MCF 10A (cell line): ENCODE measurements around the gene SLC17A9. TPM values are rescaled to one million over a fixed set of nuclear protein-coding genes. Genes with fewer than 3 reads are reported as not detected.

Experiments used
- BruUV-seq: library from RNA; stranded (reverse); fragments of 400-500 nt; replicated peaks from 2 replicates; lab custom pipeline; 2021; lab: Mats Ljungman, UMichigan
- CTCF ChIA-PET: fragments of 300-600 bp; sonication (Branson Sonifier 250); formaldehyde crosslinking; extraction: SDS; loops from one replicate; lab custom pipeline; 2021; ENCODE audit warnings: antibody characterized with exemption, inconsistent platforms; lab: Yijun Ruan, JAX
- POLR2A ChIA-PET: fragments of 300-600, 350-650 bp; sonication (Branson Sonifier 250); formaldehyde crosslinking; extraction: SDS; loops from one replicate; lab custom pipeline; 2020; ENCODE audit warnings: antibody characterized with exemption, inconsistent platforms; lab: Yijun Ruan, JAX
- DNase-seq: peaks from one replicate; pipeline ENCODE4 v3.0.0-alpha.2; 2018; ENCODE audit not compliant: unreplicated experiment
- H3K27ac Mint-ChIP-seq: one replicate; pipeline ENCODE4 v1.8.0; 2022; ENCODE audit warnings: mild to moderate bottlenecking, low read depth, mixed read lengths; ENCODE audit not compliant: unreplicated experiment
- H3K27me3 Mint-ChIP-seq: one replicate; pipeline ENCODE4 v1.8.0; 2022; ENCODE audit warnings: mixed read lengths; ENCODE audit not compliant: insufficient read depth, unreplicated experiment
- H3K36me3 Mint-ChIP-seq: one replicate; pipeline ENCODE4 v1.8.0; 2022; ENCODE audit warnings: mild to moderate bottlenecking, moderate library complexity, mixed read lengths; ENCODE audit not compliant: insufficient read depth, unreplicated experiment
- H3K4me1 Mint-ChIP-seq: one replicate; pipeline ENCODE4 v1.8.0; 2022; ENCODE audit warnings: mixed read lengths; ENCODE audit not compliant: insufficient read depth, unreplicated experiment
- H3K4me3 Mint-ChIP-seq: one replicate; pipeline ENCODE4 v1.8.0; 2022; ENCODE audit warnings: mild to moderate bottlenecking, moderate library complexity, mixed read lengths; ENCODE audit not compliant: unreplicated experiment
- H3K9me3 Mint-ChIP-seq: one replicate; pipeline ENCODE4 v1.8.0; 2022; ENCODE audit warnings: mixed read lengths; ENCODE audit not compliant: unreplicated experiment
- intact Hi-C: fragments of 100-400 bp; cut with micrococcal nuclease; formaldehyde crosslinking; loops from 2 replicates; pipeline ENCODE4 v1.14.1; 2022
- total RNA-seq: library from RNA; stranded (reverse); gene quantifications from 2 replicates; pipeline ENCODE4 v1.2.3, GENCODE V29; 2022
- TF ChIP-seq, protein P1 (sequence below): fragments of 200-600 bp; IDR thresholded peaks from one replicate; pipeline ENCODE4 v1.8.0; 2022; ENCODE audit warnings: antibody characterized with exemption, mild to moderate bottlenecking; ENCODE audit not compliant: unreplicated experiment

The SLC17A9 gene
- total RNA-seq, 1 experiment from 2014 or later = 0.07 TPM

DNA sequence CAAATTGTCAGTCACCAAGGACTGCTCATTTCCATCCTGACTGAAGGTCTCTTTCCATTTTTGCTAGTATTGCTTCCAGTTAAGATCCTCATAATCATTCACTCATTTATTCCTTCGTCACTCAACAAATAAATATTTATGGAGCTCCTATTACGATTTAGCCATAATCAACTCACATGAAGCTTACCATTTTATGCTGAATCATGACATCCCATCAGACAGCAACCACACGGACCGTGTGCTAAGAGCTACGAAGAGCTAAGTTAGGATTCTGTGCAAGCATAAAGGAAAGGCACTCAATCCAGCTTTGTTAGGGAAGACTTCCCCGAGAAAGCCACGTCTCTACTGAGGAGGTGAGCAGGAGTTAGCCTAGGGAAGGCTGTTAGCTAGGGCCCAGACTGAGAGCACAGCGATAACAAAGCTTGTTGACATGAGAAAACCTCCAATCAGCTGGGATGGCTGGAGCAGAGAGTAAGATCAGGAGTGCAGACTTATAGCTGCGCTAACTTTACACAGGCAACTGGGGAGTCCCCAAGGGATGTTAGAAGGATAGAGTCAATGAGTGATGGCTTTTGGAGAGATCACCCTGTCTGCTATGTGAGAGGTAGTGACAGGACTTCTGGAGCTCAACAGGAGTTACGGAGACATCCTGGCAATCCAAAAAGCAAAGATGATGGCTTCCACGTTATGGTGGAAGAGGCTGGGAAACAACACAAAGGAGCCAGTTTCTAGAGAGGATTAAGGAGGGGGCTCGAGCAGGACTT lies 17.1 kb upstream of the SLC17A9 start:
- CTCF ChIA-PET = interaction anchor here (0.5 to 1.8 kb wide), 9 partner anchors 8 to 813 kb away, joined by 3 to 9 read pairs (median 3); partner anchors contain the start of gene LSM14B
- Mint-ChIP-seq H3K27ac (no peak overlapping the region), H3K9me3 (no peaks in the 10 kb centered on the region), H3K4me3 (no peak overlapping the region), H3K4me1 (peaks cover 17% of the 10 kb centered on the region), H3K27me3 (no peaks in the 10 kb centered on the region), H3K36me3 (peaks cover 25% of the 10 kb centered on the region)
- intact Hi-C loops = no loop called here
- no TSS peak for BruUV-seq
- TF ChIP-seq, protein P1, sequence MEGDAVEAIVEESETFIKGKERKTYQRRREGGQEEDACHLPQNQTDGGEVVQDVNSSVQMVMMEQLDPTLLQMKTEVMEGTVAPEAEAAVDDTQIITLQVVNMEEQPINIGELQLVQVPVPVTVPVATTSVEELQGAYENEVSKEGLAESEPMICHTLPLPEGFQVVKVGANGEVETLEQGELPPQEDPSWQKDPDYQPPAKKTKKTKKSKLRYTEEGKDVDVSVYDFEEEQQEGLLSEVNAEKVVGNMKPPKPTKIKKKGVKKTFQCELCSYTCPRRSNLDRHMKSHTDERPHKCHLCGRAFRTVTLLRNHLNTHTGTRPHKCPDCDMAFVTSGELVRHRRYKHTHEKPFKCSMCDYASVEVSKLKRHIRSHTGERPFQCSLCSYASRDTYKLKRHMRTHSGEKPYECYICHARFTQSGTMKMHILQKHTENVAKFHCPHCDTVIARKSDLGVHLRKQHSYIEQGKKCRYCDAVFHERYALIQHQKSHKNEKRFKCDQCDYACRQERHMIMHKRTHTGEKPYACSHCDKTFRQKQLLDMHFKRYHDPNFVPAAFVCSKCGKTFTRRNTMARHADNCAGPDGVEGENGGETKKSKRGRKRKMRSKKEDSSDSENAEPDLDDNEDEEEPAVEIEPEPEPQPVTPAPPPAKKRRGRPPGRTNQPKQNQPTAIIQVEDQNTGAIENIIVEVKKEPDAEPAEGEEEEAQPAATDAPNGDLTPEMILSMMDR = no peak
- DNase-seq = no peak
- POLR2A ChIA-PET = interaction anchor here (0.6 to 6.4 kb wide), 3 partner anchors 9 to 22 kb away, joined by 3 to 341 read pairs (median 24); partner anchors contain the start of gene DIDO1

DNA sequence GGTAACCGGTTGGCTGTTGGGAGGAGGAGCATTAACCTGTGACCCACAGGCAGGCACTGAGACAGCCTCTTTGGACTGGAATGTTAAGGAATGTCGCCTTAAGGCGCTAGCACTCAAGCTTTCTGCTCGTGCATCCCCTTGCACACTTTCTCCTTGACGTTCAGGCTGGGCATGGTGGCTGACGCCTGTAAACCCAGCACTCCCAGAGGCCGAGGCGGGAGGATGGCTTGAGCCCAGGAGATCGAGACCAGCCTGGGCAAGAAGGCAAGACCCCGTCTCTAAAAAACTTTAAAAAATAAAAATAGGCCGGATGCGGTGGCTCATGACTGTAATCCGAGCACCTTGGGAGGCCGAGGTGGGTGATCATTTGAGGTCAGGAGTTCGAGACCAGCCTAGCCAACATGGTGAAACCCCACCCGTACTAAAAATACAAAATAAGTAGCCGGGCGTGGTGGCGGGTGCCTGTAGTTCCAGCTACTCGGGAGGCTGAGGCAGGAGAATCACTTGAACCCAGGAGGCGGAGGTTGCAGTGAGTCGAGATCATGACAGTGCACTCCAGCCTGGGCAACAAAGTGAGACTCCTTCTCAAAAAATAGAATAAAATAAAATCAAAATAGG lies 16.4 kb upstream of the SLC17A9 start:
- Mint-ChIP-seq H3K36me3 (peaks cover 30% of the 10 kb centered on the region), H3K4me3 (no peak overlapping the region), H3K27me3 (no peaks in the 10 kb centered on the region), H3K27ac (no peak overlapping the region), H3K9me3 (no peaks in the 10 kb centered on the region), H3K4me1 (peaks cover 15% of the 10 kb centered on the region)
- CTCF ChIA-PET = interaction anchor here (0.6 to 2.0 kb wide), 7 partner anchors 9 to 142 kb away, joined by 3 to 11 read pairs (median 4); partner anchors contain the start of gene DIDO1
- POLR2A ChIA-PET = interaction anchor here (0.6 to 6.4 kb wide), 7 partner anchors 10 to 165 kb away, joined by 3 to 341 read pairs (median 20); partner anchors contain the start of genes DIDO1 and TCFL5
- TF ChIP-seq, protein P1 = no peak
- no peak for DNase-seq
- no TSS peak for BruUV-seq
- intact Hi-C loops = no loop called here

DNA sequence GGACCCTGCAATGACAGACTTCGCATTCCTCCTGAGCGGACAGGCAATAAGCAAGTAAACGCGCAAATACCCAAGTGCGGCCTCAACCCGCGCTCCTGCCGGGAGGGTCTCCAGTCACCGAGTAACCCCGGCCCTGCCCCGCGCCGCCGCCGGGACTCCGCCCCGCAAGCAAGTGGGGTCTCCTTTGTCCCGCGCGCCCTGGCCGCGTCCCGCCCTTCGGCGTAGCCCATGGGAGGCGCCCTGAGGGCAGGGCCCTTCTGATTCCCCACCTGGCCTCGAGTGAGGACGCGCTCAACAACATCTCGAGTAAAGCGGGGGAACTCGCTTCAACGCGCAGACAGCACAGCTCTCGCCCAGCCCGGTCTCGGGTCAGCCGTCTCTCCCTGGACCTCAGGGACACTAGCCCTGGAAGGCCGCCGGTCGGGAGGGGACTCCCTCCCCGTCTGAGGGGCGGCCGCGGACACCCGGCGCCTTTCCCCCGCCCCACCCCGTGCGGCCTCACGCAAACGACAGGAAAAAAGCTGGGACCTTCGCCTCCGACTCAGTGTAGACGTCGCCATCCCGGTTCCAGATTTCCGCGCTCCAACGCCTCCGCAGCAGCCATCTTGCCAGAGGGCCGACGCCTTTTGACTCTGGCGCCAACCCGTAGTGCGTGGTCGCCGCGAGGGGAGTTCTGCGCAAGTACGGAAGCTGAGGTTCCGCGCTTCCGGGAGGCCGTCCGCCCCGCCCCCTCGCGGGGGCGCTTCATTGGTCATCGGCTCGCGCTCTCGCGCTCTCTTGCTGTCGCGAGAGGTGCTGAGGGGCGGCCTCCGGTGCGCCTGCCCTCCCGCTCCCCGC lies 15.0 kb upstream of the SLC17A9 start:
- Mint-ChIP-seq H3K4me3 (no peak overlapping the region), H3K9me3 (no peaks in the 10 kb centered on the region), H3K4me1 (peaks cover 15% of the 10 kb centered on the region), H3K27ac (peak overlapping the region; percentile 97), H3K27me3 (no peaks in the 10 kb centered on the region), H3K36me3 (peaks cover 29% of the 10 kb centered on the region)
- TF ChIP-seq, protein P1 = no peak
- peak; percentile 94 for DNase-seq
- no TSS peak for BruUV-seq
- CTCF ChIA-PET = interaction anchor here (0.7 to 2.0 kb wide), 3 partner anchors 10 to 36 kb away, joined by 3 to 11 read pairs (median 3); partner anchors contain the start of gene DIDO1
- POLR2A ChIA-PET = interaction anchor here (0.6 to 6.4 kb wide), 22 partner anchors 8 to 777 kb away, joined by 3 to 341 read pairs (median 4); partner anchors contain the start of genes DIDO1, MRGBP, RPS21 and RTEL1
- intact Hi-C loops = no loop called here
